NCI-H1417 treated with DMSO at 0.1 percent for 48 hours (cell line): ENCODE data around the gene NAT9.

Experiments
- DNase-seq: peaks from one replicate; lab custom pipeline; 2025; lab: John Stamatoyannopoulos, UW

Gene NAT9

GRCh38 chr17:74728702-74729075, 47.5 kb downstream of the NAT9 start:
- DNase-seq = no peak

DNA sequence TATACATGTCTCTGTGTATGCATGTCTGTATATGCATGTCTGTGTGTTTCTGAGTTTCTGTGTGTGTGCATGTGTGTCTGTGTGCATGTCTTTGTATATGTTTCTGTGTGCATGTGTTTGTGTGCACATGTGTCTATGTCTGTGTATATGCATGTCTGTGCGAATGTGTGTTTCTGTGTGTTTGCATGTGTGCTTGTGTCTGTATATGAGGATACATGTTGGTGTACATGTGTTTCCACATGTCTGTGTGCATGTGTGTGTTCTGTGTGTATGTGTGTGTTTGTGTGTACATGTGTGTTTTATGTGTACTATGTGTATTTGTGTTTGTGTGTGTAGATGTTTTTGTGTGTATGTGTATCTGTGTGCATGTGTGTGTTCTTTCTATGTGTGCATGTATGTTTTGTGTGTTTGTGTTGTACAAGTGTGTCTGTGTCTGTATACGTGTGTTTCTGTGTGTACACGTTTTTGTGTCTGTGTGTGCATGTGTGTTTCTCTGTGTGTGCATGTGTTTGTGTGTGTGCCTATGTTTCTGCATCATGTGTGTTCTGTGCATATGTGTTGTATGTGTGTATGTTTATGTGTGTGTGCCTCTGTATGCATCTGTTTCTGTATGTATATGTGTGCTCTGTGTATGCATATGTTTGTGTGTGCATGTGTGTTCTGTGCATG, 48.0 kb downstream of the NAT9 start:
- DNase-seq = no peak

- no peak for DNase-seq
These were observed 51.0 kb downstream of the NAT9 start for GRCh38 chr17:74725111-74725510.

DNA sequence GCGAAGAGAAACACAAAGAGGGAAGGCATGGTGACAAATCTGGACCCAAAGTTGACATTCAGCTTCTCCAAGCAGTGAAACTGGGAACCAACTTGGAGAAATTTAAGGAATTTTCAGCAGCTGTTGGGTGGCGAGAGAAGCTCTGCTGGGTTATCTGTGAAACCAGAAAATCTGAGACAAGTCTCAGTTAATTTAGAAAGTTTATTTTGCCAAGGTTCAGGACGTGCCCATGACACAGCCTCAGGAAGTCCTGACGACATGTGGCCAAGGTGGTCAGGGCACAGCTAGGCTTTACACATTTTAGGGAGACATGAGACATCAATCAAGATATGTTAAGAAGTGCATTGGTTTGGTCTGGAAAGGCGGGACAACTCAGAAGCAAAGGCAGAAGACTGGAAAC, 52.3 kb downstream of the NAT9 start:
- no peak for DNase-seq

DNA sequence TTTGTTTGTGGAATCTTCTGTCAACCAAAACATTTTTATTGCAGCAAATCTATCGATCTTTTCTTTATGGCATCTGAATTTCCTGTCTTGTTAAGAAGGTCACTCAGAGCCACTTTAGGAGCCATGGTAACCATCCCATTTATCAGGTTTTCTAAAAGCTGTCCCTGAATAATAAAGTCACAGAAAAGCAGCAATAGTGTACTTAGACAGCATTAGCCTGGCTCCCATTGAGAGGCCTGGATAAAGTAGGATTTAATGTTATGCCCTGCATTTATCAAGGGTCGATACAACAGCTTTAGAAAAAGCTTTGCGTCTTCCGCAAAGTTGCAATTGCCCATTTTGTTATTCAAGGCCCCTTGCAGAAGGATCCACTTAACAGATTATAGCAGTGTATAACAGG, 53.4 kb downstream of the NAT9 start:
- no peak for DNase-seq
